ENCODE results near the gene MYO3B.

GRCh38 chr2:170408461-170409163 lies 230.7 kb downstream of the MYO3B start:
- TF ChIP-seq FOXM1 (IDR thresholded peaks at IDR 0.05; ENCODE audit: borderline replicate concordance, low read depth) (no peak), EGR1 (IDR thresholded peaks at IDR 0.05) (no peak), RAD21 (IDR thresholded peaks at IDR 0.05; ENCODE audit: low read depth) (no peak), NFIC (IDR thresholded peaks at IDR 0.05) (no peak), EP300 (IDR thresholded peaks at IDR 0.05; ENCODE audit: borderline replicate concordance) (no peak), REST (IDR thresholded peaks at IDR 0.05; ENCODE audit: low read depth) (no peak), CREB1 (IDR thresholded peaks at IDR 0.05; ENCODE audit: low read depth) (no peak)
- TF ChIP-seq, protein P1, sequence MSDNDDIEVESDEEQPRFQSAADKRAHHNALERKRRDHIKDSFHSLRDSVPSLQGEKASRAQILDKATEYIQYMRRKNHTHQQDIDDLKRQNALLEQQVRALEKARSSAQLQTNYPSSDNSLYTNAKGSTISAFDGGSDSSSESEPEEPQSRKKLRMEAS (IDR thresholded peaks at IDR 0.05), result no peak
- TF ChIP-seq, protein P2, sequence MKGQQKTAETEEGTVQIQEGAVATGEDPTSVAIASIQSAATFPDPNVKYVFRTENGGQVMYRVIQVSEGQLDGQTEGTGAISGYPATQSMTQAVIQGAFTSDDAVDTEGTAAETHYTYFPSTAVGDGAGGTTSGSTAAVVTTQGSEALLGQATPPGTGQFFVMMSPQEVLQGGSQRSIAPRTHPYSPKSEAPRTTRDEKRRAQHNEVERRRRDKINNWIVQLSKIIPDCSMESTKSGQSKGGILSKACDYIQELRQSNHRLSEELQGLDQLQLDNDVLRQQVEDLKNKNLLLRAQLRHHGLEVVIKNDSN (IDR thresholded peaks at IDR 0.05), result no peak
